GM18951 (cell line): ENCODE results near the gene ERMARD.

Source experiments
- POLR2A ChIP-seq: IDR thresholded peaks from 4 replicates; pipeline ENCODE4 v1.6.1; 2011; ENCODE audit warnings: mild to moderate bottlenecking; ENCODE audit not compliant: insufficient read length, insufficient read depth; ENCODE audit errors: extremely low read depth
- in situ Hi-C: fragments of 300-500 bp; cut with MboI; formaldehyde crosslinking; loops from one replicate; pipeline ENCODE4 v1.12.0; 2022; ENCODE audit warnings: low sequenced_read_pairs, mixed read lengths, inconsistent platforms; ENCODE audit not compliant: unreplicated experiment

ERMARD gene

DNA sequence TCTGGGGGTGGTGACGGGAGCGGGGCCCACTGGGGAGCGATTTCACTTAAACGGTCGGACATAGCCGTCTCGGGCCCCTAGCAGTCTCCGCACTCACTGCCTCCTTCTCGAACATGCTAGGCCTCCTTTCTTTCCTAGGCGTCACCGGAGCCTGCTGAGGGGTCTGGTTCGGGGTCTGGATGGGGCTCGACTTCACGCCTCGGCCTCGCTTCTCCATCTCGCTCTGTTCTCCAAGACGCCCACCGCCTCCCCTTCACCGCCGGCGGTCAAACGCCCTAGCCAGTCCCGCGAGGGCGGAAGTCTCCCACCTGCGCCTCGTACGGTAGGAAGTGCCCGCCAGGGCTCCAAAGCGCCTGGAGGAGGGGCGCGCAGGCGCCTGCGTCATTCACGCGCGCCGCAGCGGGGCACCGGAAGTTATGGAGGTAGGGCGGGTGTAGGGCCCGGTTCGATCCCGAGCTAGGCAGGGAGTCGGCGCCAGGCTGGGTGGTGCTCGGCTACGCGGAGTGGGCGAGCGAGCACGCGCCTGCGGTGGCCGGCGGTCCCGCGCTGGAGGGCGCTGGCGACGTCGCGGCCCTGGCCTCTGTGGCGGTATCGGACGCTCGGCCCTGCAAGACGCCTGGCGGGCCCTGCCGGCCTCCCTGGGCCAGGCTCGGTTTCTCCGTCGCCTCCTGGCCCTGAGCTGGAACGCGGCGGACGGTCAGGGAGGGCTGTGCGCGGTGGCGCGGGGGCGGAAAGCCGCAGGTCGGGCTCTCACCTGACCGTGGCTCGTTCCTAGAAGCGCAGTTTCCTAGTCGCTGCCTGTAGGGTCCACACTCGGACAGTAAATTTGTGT is at the start of gene ERMARD, which contains the start of gene DYNLT2:
ERMARD (plus strand) TSS at position 381 of the 832 bp plus-strand sequence; CDS start at position 417, 36 bp downstream.
DYNLT2 (minus strand) TSS at position 331 of the 832 bp plus-strand sequence; CDS start at position 217, 114 bp downstream.
- in situ Hi-C loops: no loop called here
- TF ChIP-seq POLR2A: peak; percentile 96

DNA sequence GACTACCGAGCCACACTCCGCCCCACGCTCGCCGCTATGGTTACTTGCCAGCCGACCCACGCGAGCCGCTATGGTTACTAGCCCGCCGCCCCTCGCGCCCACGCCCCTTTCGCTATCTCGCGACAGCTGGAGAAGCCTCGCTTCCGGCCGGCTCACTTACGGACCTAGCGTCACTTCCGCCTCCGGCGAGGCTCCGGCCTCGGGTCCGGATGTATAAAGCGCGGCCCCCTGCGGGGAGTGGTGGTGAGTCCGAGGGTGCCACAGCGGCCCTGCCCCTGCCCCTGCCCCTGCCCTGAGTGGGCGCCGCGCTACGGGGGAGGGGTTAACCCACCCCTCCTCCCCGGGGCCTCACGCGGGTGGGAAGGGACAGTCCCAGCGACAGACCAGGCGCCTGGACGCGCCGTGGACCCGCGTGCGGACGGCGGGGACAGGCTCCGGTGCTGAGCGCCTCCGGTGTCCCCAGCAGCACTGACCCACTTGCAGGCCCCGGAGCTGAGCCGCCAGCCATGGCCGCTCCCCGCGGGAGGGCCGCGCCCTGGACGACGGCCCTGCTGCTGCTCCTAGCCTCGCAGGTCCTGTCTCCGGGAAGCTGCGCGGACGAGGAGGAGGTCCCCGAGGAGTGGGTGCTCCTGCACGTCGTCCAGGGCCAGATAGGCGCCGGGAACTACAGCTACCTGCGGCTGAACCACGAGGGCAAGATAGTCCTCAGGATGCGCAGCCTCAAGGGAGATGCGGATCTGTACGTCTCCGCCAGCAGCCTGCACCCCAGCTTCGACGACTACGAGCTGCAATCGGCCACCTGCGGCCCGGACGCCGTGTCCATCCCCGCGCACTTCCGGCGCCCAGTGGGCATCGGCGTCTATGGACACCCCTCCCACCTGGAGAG is 49.2 kb upstream of the ERMARD start, which contains the start of the genes C6orf120 and WDR27:
C6orf120 (plus strand) TSS at position 173 of the 886 bp plus-strand sequence; CDS start at position 507, 334 bp downstream.
WDR27 (minus strand) TSS at position 76 of the 886 bp plus-strand sequence. CDS start 13,024 bp downstream, outside the sequence.
- in situ Hi-C loops: no loop called here
- TF ChIP-seq POLR2A: peak; percentile 90

DNA sequence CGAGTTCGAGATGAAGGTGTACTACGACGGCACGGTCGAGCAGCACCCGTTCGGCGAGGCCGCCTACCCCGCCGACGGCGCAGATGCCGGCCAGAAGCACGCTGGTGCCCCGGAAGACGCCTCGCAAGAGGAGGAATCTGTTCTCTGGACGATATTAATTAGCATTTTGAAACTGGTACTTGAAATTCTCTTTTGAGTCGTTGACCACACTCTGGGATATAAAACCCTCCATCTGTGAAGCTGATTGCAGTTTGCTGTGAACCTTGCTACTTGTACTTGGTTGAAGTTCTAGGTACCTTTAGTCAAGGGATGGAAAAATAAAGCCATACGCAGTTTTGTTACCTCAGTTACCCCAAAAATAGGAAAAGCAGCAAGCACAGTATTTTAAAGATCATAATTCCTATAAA is 48.6 kb upstream of the ERMARD start:
- in situ Hi-C loops: no loop called here

DNA sequence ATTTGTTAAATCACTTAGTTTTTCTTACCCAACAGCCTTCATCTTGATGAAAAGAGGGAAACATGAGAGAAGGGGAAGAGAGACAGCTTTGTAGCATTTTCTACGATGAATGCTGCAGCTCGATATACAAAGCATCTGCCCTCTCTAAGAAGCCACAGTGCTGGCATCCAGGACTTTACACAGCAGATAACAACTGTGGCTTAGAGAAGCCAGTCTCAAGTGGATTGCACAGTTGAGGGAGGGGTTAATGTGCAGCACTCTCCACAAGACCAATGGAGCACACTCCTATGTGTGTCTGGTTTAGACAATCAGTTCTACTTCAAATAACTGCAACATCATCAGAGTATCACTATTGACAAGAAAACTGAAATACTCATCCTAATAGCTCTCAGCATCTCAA is 43.6 kb upstream of the ERMARD start:
- TF ChIP-seq POLR2A: no peak
- in situ Hi-C loops: no loop called here

More for the DNA sequence above, 48.6 kb upstream of the ERMARD start:
- TF ChIP-seq POLR2A: no peak

DNA sequence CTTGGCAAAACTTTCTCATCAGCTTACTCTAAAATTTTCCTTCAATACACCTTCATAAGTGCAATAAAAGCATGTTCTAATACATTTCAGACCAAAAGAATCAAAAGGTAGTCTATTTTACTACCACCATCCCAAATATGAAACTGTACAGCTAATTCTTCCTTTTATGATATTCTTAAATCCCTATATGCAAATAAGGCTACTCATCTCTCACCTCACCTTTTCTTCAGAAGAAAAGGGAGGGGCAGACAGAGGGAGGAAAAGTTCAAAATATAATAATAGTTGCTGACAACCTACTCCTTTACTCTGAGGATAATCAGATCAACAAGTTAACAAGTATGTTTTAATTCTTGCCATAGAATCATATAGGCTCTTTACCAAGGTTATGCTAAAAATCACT is 42.1 kb upstream of the ERMARD start:
- in situ Hi-C loops: no loop called here
- TF ChIP-seq POLR2A: no peak

DNA sequence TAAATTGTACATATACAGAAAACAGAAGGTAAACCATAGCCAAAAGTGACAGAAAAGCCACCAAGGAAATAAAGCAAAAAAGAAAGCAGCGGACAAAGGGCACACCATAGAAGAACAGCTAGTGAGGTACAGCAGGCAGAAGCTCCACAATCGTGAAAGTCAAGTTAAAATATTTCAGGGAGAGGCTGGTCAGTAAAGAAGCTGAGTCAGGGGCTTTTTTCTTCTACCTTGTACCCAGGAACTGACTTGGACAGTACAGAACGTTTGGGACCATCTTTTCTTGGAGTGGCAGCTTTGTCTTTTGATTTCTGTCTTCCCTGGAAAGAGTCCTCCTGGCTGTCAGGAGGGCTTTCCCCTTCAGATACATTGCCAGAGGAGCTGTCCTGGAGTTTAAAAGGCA is 41.4 kb upstream of the ERMARD start:
- TF ChIP-seq POLR2A: no peak
- in situ Hi-C loops: no loop called here

DNA sequence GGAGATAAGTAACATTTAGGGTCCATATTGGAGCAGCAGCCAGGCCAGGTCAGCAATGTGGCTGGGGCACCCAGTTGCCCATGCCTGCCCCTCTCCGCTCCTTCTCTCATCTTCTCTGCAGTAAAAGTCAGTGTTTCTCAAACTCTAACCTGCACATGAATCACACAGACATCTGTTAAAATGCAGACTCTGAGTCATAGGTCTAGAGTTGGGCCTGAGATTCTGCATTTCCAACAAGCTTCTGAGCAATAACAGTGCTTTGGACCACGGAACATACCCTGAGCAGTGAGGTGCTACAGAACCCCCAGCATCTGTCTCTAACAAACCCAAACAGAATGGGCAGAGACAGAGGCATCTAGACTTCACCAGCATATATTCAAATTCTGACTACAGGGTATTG is 37.2 kb upstream of the ERMARD start:
- in situ Hi-C loops: no loop called here
- TF ChIP-seq POLR2A: no peak

DNA sequence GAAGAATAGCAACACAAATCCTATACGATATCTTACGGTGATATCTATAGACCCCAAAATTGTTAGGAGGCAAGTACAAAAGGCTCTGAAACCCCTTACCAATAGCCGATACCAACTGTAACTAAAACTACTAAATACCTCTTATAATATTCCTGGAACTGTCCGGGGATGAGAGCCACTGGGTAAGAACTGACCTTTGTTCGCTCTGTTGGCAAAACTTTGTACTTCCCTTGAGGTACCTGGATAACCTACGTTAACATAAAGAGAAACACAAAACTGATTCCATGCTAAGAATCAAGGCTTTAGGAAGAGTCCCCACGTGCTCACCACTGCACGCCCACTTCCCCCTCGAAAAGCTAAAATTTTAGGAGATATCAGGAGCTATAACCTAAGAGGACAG is 36.8 kb upstream of the ERMARD start:
- in situ Hi-C loops: no loop called here

DNA sequence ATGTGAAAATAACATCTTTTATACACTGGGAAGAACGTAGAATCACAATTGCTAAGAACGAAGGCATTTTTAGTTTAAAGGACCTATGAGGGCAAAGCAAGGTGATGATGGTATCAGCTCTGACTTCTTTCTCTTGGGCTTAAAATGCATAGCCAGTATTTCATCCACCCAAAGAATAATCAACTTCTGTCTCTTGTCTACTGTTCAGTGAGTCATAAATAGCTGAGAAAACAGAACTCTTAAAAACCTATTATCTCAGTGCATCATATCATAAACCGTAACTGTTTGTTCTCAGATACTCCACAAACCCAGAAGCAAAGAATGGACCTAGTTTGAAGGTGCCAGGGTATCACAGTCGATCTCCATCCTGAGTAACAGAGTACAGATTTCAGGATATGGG is 32.3 kb upstream of the ERMARD start:
- in situ Hi-C loops: no loop called here
- TF ChIP-seq POLR2A: no peak

More for the DNA sequence above, 36.8 kb upstream of the ERMARD start:
- TF ChIP-seq POLR2A: no peak

DNA sequence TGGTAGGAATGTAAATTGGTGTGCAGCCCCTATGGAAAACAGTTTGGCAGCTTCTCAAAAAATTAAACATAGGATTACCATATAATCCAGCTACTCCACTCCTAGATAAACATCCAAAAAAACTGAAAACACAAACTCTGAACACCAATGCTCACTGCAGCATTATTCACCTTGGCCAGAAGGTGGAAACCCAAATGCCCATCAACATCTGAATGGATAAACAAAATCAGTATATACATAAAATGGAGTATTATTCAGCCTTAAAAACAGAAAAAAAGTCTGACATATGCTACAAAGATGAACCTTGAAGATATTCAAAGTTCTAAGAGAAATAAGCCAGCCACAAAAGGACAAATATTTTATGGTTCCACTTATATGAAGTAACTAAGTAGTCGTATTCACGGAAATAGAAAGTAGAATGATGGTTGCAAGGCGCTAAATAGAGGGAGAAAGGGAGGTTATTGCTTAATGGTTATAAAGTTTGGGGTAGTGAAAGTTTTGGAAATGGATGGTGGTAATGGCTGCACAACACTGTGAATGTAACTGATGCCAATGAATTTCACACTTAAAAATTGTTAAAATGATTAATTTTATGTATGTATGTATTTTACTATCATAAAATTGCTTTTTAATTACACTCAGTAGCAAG is 31.1 kb upstream of the ERMARD start:
- in situ Hi-C loops: no loop called here
- no peak for TF ChIP-seq POLR2A

DNA sequence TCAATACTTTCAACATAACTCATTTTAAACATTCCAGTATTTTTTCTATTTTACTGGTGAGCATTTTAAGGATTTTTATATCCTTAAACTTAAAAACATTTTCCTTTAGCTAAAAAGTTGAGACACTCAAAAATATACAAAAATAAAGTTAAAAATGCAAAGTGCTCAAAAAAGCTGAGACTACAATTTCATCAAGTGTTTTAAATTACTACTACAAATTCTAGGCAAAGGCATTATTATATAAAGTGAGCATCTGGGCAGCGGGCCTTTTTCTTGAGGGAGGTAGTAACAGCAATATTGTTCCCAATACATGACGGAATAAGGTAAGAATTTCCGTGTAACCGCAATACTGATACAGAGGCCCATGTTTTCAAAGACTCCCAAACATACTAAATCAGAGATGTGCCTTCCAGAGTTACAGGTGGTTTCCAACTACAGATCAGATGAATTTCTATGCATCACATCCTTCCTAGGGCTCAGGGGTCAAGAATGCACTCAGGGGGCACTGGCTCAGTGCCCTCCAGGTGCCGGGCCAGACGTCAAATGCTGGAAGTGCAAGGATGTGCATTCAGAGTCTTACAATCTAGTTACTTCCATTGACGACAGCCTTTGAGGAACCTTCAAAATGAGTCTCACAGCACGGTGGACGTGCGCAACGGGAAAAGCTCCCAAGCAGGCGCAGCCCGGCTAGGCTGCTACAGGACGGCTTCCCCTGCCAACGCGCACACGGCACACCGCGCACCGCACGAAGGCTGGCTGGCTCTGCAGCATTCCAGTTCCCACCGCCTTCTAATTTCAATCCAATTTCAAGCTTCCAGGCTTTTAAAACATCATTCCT is 28.8 kb upstream of the ERMARD start:
- no peak for TF ChIP-seq POLR2A
- in situ Hi-C loops: no loop called here

DNA sequence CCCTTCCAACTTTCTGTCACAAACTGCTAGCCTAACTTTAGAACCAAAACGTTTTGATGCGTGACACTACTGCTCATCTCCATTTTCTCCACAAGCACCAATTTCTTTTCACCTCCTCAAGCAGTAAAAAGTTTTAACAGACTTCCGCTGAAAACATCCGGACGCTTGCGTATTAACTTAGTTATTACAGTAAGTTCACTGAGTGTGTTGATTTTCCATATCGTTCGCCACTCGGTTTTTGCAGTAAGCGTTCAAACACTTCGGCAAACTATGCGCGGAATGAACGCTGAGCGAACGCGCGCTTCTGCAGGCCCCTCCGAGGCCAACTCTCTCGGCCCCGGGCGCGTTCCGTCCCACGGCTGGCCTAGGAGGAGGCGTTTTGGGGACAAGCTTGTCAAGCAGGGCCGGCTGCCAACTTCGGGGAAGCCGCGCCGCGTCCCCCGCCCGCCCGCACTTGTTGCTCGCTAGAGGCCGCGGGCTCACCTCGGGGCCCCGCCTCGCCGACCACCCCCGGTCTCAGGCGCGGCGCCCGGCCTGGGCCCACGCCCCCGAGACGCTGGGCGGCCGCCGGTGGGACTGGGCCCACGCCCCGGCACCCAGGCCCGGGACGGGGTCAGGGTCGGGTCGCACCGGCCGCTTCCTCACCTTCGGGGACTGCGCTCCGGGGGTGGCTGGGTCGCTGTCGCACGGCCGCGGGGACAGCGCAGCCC is 28.1 kb upstream of the ERMARD start:
- in situ Hi-C loops: no loop called here

More for the DNA sequence above, 28.1 kb upstream of the ERMARD start:
- TF ChIP-seq POLR2A: no peak
